Measurements from ENCODE around the gene ARID1A.
A peak's percentile ranks its signal among the peaks of the same experiment; 100 is the strongest.

ARID1A gene

GRCh38 chr1:26743426-26744059 lies 47.7 kb downstream of the ARID1A start:
- peaks cover 38% of the 10 kb centered on the region for H3K79me2 ChIP-seq (ENCODE audit: control insufficient read depth, insufficient read depth, low read length, unreplicated experiment)
- no peak overlapping the region for H3K4me3 ChIP-seq (ENCODE audit: low read depth, low read length)
- H3K4me1 ChIP-seq (ENCODE audit: control insufficient read depth, insufficient read depth, low read length, unreplicated experiment): peaks cover 27% of the 10 kb centered on the region
- H2AFZ ChIP-seq (ENCODE audit: low read length, unreplicated experiment): no peak overlapping the region
- peaks cover 23% of the 10 kb centered on the region for H3K36me3 ChIP-seq (ENCODE audit: insufficient read depth, low read length)
- peak overlapping the region; percentile 89 for H3K27ac ChIP-seq (ENCODE audit: low read depth, low read length)
- no peaks in the 10 kb centered on the region for H3K27me3 ChIP-seq (ENCODE audit: insufficient read depth, low read length)

- Histone ChIP-seq H2AFZ (ENCODE audit: low read length, unreplicated experiment) (no peak overlapping the region), H3K27ac (ENCODE audit: low read depth, low read length) (peak overlapping the region; percentile 89), H3K79me2 (ENCODE audit: control insufficient read depth, insufficient read depth, low read length, unreplicated experiment) (peaks cover 40% of the 10 kb centered on the region), H3K4me1 (ENCODE audit: control insufficient read depth, insufficient read depth, low read length, unreplicated experiment) (peaks cover 27% of the 10 kb centered on the region), H3K4me3 (ENCODE audit: low read depth, low read length) (peak overlapping the region; percentile 56), H3K36me3 (ENCODE audit: insufficient read depth, low read length) (peaks cover 23% of the 10 kb centered on the region), H3K27me3 (ENCODE audit: insufficient read depth, low read length) (no peaks in the 10 kb centered on the region)
Observed at GRCh38 chr1:26744075-26744959, 48.5 kb downstream of the ARID1A start.

- Histone ChIP-seq H3K27ac (ENCODE audit: low read depth, low read length) (peak overlapping the region; percentile 89), H3K36me3 (ENCODE audit: insufficient read depth, low read length) (peaks cover 23% of the 10 kb centered on the region), H3K27me3 (ENCODE audit: insufficient read depth, low read length) (no peaks in the 10 kb centered on the region), H3K79me2 (ENCODE audit: control insufficient read depth, insufficient read depth, low read length, unreplicated experiment) (peaks cover 44% of the 10 kb centered on the region), H2AFZ (ENCODE audit: low read length, unreplicated experiment) (no peak overlapping the region), H3K4me1 (ENCODE audit: control insufficient read depth, insufficient read depth, low read length, unreplicated experiment) (peaks cover 34% of the 10 kb centered on the region), H3K4me3 (ENCODE audit: low read depth, low read length) (peak overlapping the region; percentile 56; the same call in 1 of the 2 replicates)
Observed at GRCh38 chr1:26745191-26745590, 49.4 kb downstream of the ARID1A start.

- Histone ChIP-seq H3K79me2 (ENCODE audit: control insufficient read depth, insufficient read depth, low read length, unreplicated experiment) (peaks cover 53% of the 10 kb centered on the region), H3K27ac (ENCODE audit: low read depth, low read length) (no peak overlapping the region), H3K36me3 (ENCODE audit: insufficient read depth, low read length) (peaks cover 12% of the 10 kb centered on the region; the same call in 1 of the 2 replicates), H2AFZ (ENCODE audit: low read length, unreplicated experiment) (no peak overlapping the region), H3K4me1 (ENCODE audit: control insufficient read depth, insufficient read depth, low read length, unreplicated experiment) (peaks cover 35% of the 10 kb centered on the region), H3K4me3 (ENCODE audit: low read depth, low read length) (no peak overlapping the region), H3K27me3 (ENCODE audit: insufficient read depth, low read length) (no peaks in the 10 kb centered on the region)
Observed at GRCh38 chr1:26747048-26747447, 51.2 kb downstream of the ARID1A start.

- no peak overlapping the region for H3K4me3 ChIP-seq (ENCODE audit: low read depth, low read length)
- H3K27me3 ChIP-seq (ENCODE audit: insufficient read depth, low read length): no peaks in the 10 kb centered on the region
- H3K79me2 ChIP-seq (ENCODE audit: control insufficient read depth, insufficient read depth, low read length, unreplicated experiment): peaks cover 61% of the 10 kb centered on the region
- H3K4me1 ChIP-seq (ENCODE audit: control insufficient read depth, insufficient read depth, low read length, unreplicated experiment): peaks cover 41% of the 10 kb centered on the region
- H2AFZ ChIP-seq (ENCODE audit: low read length, unreplicated experiment): no peak overlapping the region
- peaks cover 23% of the 10 kb centered on the region; the same call in 1 of the 2 replicates for H3K36me3 ChIP-seq (ENCODE audit: insufficient read depth, low read length)
- no peak overlapping the region for H3K27ac ChIP-seq (ENCODE audit: low read depth, low read length)
Observed at GRCh38 chr1:26748351-26748750, 52.5 kb downstream of the ARID1A start.

GRCh38 chr1:26749458-26749857 lies 53.6 kb downstream of the ARID1A start:
- no peak overlapping the region for H3K4me3 ChIP-seq (ENCODE audit: low read depth, low read length)
- no peak overlapping the region for H3K27ac ChIP-seq (ENCODE audit: low read depth, low read length)
- no peaks in the 10 kb centered on the region for H3K27me3 ChIP-seq (ENCODE audit: insufficient read depth, low read length)
- H3K36me3 ChIP-seq (ENCODE audit: insufficient read depth, low read length): peaks cover 23% of the 10 kb centered on the region; the same call in 1 of the 2 replicates
- H2AFZ ChIP-seq (ENCODE audit: low read length, unreplicated experiment): no peak overlapping the region
- peaks cover 33% of the 10 kb centered on the region for H3K4me1 ChIP-seq (ENCODE audit: control insufficient read depth, insufficient read depth, low read length, unreplicated experiment)
- H3K79me2 ChIP-seq (ENCODE audit: control insufficient read depth, insufficient read depth, low read length, unreplicated experiment): peaks cover 62% of the 10 kb centered on the region

- H3K27me3 ChIP-seq (ENCODE audit: insufficient read depth, low read length): no peaks in the 10 kb centered on the region
- H2AFZ ChIP-seq (ENCODE audit: low read length, unreplicated experiment): no peak overlapping the region
- no peak overlapping the region for H3K4me3 ChIP-seq (ENCODE audit: low read depth, low read length)
- H3K4me1 ChIP-seq (ENCODE audit: control insufficient read depth, insufficient read depth, low read length, unreplicated experiment): peaks cover 23% of the 10 kb centered on the region
- H3K27ac ChIP-seq (ENCODE audit: low read depth, low read length): no peak overlapping the region
- peaks cover 67% of the 10 kb centered on the region for H3K79me2 ChIP-seq (ENCODE audit: control insufficient read depth, insufficient read depth, low read length, unreplicated experiment)
- H3K36me3 ChIP-seq (ENCODE audit: insufficient read depth, low read length): peaks cover 23% of the 10 kb centered on the region; the same call in 1 of the 2 replicates
Observed at GRCh38 chr1:26750428-26750827, 54.6 kb downstream of the ARID1A start.

- H2AFZ ChIP-seq (ENCODE audit: low read length, unreplicated experiment): no peak overlapping the region
- H3K4me3 ChIP-seq (ENCODE audit: low read depth, low read length): no peak overlapping the region
- no peaks in the 10 kb centered on the region for H3K27me3 ChIP-seq (ENCODE audit: insufficient read depth, low read length)
- peaks cover 20% of the 10 kb centered on the region; the same call in 1 of the 2 replicates for H3K36me3 ChIP-seq (ENCODE audit: insufficient read depth, low read length)
- peaks cover 56% of the 10 kb centered on the region for H3K79me2 ChIP-seq (ENCODE audit: control insufficient read depth, insufficient read depth, low read length, unreplicated experiment)
- peaks cover 19% of the 10 kb centered on the region for H3K4me1 ChIP-seq (ENCODE audit: control insufficient read depth, insufficient read depth, low read length, unreplicated experiment)
- H3K27ac ChIP-seq (ENCODE audit: low read depth, low read length): no peak overlapping the region
Observed at GRCh38 chr1:26752519-26752918, 56.7 kb downstream of the ARID1A start.

- Histone ChIP-seq H3K4me1 (ENCODE audit: control insufficient read depth, insufficient read depth, low read length, unreplicated experiment) (peaks cover 19% of the 10 kb centered on the region), H2AFZ (ENCODE audit: low read length, unreplicated experiment) (no peak overlapping the region), H3K27me3 (ENCODE audit: insufficient read depth, low read length) (no peaks in the 10 kb centered on the region), H3K79me2 (ENCODE audit: control insufficient read depth, insufficient read depth, low read length, unreplicated experiment) (peaks cover 55% of the 10 kb centered on the region), H3K36me3 (ENCODE audit: insufficient read depth, low read length) (peaks cover 28% of the 10 kb centered on the region; the same call in 1 of the 2 replicates), H3K4me3 (ENCODE audit: low read depth, low read length) (no peak overlapping the region), H3K27ac (ENCODE audit: low read depth, low read length) (no peak overlapping the region)
Observed at GRCh38 chr1:26754086-26754874, 58.5 kb downstream of the ARID1A start.

GRCh38 chr1:26758358-26758757 lies 62.5 kb downstream of the ARID1A start:
- Histone ChIP-seq H3K27ac (ENCODE audit: low read depth, low read length) (no peak overlapping the region), H3K79me2 (ENCODE audit: control insufficient read depth, insufficient read depth, low read length, unreplicated experiment) (peaks cover 19% of the 10 kb centered on the region), H3K4me3 (ENCODE audit: low read depth, low read length) (no peak overlapping the region), H3K36me3 (ENCODE audit: insufficient read depth, low read length) (peaks cover 31% of the 10 kb centered on the region), H2AFZ (ENCODE audit: low read length, unreplicated experiment) (no peak overlapping the region), H3K27me3 (ENCODE audit: insufficient read depth, low read length) (no peaks in the 10 kb centered on the region), H3K4me1 (ENCODE audit: control insufficient read depth, insufficient read depth, low read length, unreplicated experiment) (peaks cover 4% of the 10 kb centered on the region)
